Fibroblast of mammary gland (primary cell): ENCODE data around the gene CARD18.

Experiments used
- DNase-seq: peaks from one replicate; pipeline ENCODE4 v3.0.0-alpha.2; 2010; ENCODE audit warnings: low read depth
- H3K4me3 ChIP-seq: 2 replicates; pipeline ENCODE4 v1.5.1; 2011; ENCODE audit warnings: low read depth, mild to moderate bottlenecking, low read length, moderate library complexity; ENCODE audit not compliant: control insufficient read depth
- CTCF ChIP-seq: conservative IDR thresholded peaks from 2 replicates; pipeline ENCODE4 v1.5.1; 2011; ENCODE audit warnings: low read depth, low read length, inconsistent platforms; ENCODE audit not compliant: control insufficient read depth, insufficient read depth

Gene CARD18

GRCh38 chr11:105144887-105145286, 5.3 kb upstream of the CARD18 start:
- TF ChIP-seq CTCF, result no peak
- peak; percentile 59 for DNase-seq
- H3K4me3 ChIP-seq, result no peak overlapping the region

- DNase-seq, result no peak
- no peak overlapping the region for H3K4me3 ChIP-seq
Measured at GRCh38 chr11:105142167-105142566, 2.6 kb upstream of the CARD18 start.

GRCh38 chr11:105137286-105137685, 2.3 kb downstream of the CARD18 start:
- no peak for TF ChIP-seq CTCF
- H3K4me3 ChIP-seq, result no peak overlapping the region
- no peak for DNase-seq

More at GRCh38 chr11:105142167-105142566, 2.6 kb upstream of the CARD18 start:
- TF ChIP-seq CTCF, result no peak

GRCh38 chr11:105135883-105136282, 3.7 kb downstream of the CARD18 start:
- TF ChIP-seq CTCF, result no peak
- H3K4me3 ChIP-seq, result no peak overlapping the region
- no peak for DNase-seq

- H3K4me3 ChIP-seq, result no peak overlapping the region
- peak; percentile 77 for DNase-seq
- no peak for TF ChIP-seq CTCF
Measured at GRCh38 chr11:105132716-105133511, 6.7 kb downstream of the CARD18 start.

- no peak for TF ChIP-seq CTCF
- no peak overlapping the region for H3K4me3 ChIP-seq
- DNase-seq, result no peak
Measured at GRCh38 chr11:105130189-105130813, 9.3 kb downstream of the CARD18 start.
